Upper lobe of left lung (tissue), 6 donors: ENCODE data around the gene KHSRP. TPM values are rescaled to one million over a fixed set of nuclear protein-coding genes. Genes with fewer than 3 reads are reported as not detected.
A peak's percentile ranks its signal among the peaks of the same experiment; 100 is the strongest.

ENCODE experiments used
- ATAC-seq, 2 donors: fragments of 200-7000 bp; cut with Tn5 transposase; one replicate each; pipeline ENCODE4 v1.9.1; 2022; ENCODE audit warnings: mild to moderate bottlenecking in 2 of 2, moderate library complexity in 2 of 2; ENCODE audit not compliant: low FRiP score in 2 of 2
- DNase-seq, 2 donors: peaks; one replicate each; pipeline ENCODE4 v3.0.0-alpha.2; 2019 to 2020
- H3K27ac ChIP-seq, 4 donors: fragments of 200-600 bp; sonication (generic); one replicate each; pipeline ENCODE4 v1.5.1; 2016 to 2019
- H3K27me3 ChIP-seq, 4 donors: fragments of 200-600 bp; sonication (generic); one replicate each; pipeline ENCODE4 v1.5.1; 2017 to 2019
- H3K36me3 ChIP-seq, 4 donors: fragments of 200-600 bp; sonication (generic); one replicate each; pipeline ENCODE4 v1.5.1; 2016 to 2019
- H3K4me1 ChIP-seq, 4 donors: fragments of 200-600 bp; sonication (generic); one replicate each; pipeline ENCODE4 v1.5.1; 2018 to 2019
- H3K4me3 ChIP-seq, 4 donors: fragments of 200-600 bp; sonication (generic); one replicate each; pipeline ENCODE4 v1.5.1; 2017 to 2019; ENCODE audit warnings: mild to moderate bottlenecking in 2 of 4, moderate library complexity in 1 of 4
- H3K9me3 ChIP-seq, 4 donors: fragments of 200-600 bp; sonication (generic); one replicate each; pipeline ENCODE4 v1.5.1; 2018 to 2019
- EP300 ChIP-seq, 4 donors: sonication (generic); formaldehyde crosslinking; IDR thresholded peaks; one replicate each; pipeline ENCODE4 v1.5.1; 2017; ENCODE audit warnings: antibody characterized with exemption in 4 of 4, control low read depth in 2 of 4
- POLR2A ChIP-seq, 4 donors: fragments of 450-650 bp; IDR thresholded peaks; one replicate each; pipeline ENCODE4 v1.5.1; 2016 to 2017; ENCODE audit warnings: antibody characterized with exemption in 4 of 4, mild to moderate bottlenecking in 2 of 4
- POLR2AphosphoS5 ChIP-seq, 2 donors: sonication (generic); formaldehyde crosslinking; IDR thresholded peaks; one replicate each; pipeline ENCODE4 v1.5.1; 2017; ENCODE audit warnings: antibody characterized with exemption in 2 of 2
- WGBS, 2 donors: methylation state at CpG; one replicate each; pipeline ENCODE4 v1.1.5; 2017 to 2018; 5-methylcytosine and 5-hydroxymethylcytosine counted together
- total RNA-seq, 6 donors: library from RNA; depleted of rRNA in 4 of 6; stranded (reverse); fragments of >200 nt in 4 of 6; gene quantifications; one replicate each; pipeline versions ENCODE4 v1.1.0 to v1.2.1, GENCODE V29; 2016 to 2021
- TF ChIP-seq, protein P1 (sequence below), 6 experiments: fragments of 450-650 bp in 4 of 6; fragments of 200-600 bp in 2 of 6; sonication (generic) in 2 of 6; IDR thresholded peaks; one replicate each; pipeline ENCODE4 v1.5.1; 2016 to 2019; ENCODE audit warnings: antibody characterized with exemption in 6 of 6
- donor health status: DM: no; HTN: no; CAD: no; lungs with moderate emphysema.
- donor health status: DM: no; HTN: yes; CAD: no; lungs with severe emphysema.

The KHSRP gene
- total RNA-seq, 6 donors from 2014 or later = 115 to 198 (median 133) TPM

DNA sequence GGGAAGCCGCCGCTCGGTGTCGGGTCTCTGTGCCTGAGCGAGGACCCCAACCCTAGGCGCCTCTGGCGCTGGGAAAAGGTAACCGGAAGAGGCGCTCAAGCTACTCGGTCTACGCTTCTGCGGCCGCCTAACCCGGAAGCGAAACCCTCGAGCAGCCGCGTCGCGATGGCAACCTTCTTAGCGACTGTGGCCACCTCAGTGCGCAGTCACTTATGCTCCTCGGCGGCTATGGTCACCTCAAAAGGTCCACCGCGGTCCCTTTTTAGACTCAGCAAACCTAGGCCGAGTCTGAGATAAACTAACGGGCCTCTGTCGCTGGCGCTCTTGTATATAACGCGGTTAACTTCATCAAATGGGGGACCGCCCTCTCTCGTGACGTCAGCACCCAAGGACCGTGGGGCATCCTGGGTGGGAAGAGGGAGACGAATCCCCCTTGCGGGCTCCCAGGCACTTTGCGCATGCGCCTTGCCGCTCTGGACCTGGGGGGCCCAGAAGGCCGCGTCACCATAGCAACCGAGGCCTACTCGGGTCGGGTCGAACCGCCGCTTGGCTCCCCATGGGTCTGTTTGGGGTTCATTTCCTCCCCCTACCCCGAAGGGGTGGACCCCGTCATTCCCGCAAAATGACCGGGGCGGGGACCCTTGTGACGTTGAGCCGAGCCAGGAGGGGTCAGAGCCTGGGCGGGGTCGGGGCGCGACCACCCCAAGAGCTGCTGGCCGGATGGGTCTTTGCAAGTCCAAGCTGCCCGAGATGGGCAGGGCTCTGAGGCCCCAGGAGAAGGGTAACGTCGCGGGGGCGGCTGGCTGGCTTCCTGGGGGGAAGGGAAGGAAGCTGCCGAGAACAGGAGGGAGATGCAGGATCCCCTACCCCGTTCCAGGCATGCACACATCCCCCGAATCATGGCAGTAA, 31.3 kb downstream of the KHSRP start, which contains the start of gene GTF2F1:
TSS of gene GTF2F1 (minus strand) at position 91 of the 909 bp plus-strand sequence. CDS start 169 bp downstream, outside the sequence.
- 0 to 1% methylated on average over 11 to 56 of the region's 69 CpGs for WGBS, 2 donors

GRCh38 chr19:6392221-6393073, 32.2 kb downstream of the KHSRP start:
- WGBS, 2 donors = 8 to 15% methylated on average over 14 to 30 of the region's 30 CpGs
- Histone ChIP-seq H3K4me1 (peaks cover 8 to 27% (median 11%) of the 10 kb centered on the region in 4 donors), H3K4me3 (peak overlapping the region; percentile 60 to 92 (median 74)), H3K27ac (peak overlapping the region; percentile 90 to 97 (median 94)), H3K9me3 (no peaks in the 10 kb centered on the region), H3K27me3 (no peaks in the 10 kb centered on the region), H3K36me3 (peaks cover 18 to 39% (median 30%) of the 10 kb centered on the region in 4 donors)
- no peak for ATAC-seq
- no peak for DNase-seq
- no peak for TF ChIP-seq EP300 (IDR thresholded peaks at IDR 0.05)
- TF ChIP-seq, protein P1, sequence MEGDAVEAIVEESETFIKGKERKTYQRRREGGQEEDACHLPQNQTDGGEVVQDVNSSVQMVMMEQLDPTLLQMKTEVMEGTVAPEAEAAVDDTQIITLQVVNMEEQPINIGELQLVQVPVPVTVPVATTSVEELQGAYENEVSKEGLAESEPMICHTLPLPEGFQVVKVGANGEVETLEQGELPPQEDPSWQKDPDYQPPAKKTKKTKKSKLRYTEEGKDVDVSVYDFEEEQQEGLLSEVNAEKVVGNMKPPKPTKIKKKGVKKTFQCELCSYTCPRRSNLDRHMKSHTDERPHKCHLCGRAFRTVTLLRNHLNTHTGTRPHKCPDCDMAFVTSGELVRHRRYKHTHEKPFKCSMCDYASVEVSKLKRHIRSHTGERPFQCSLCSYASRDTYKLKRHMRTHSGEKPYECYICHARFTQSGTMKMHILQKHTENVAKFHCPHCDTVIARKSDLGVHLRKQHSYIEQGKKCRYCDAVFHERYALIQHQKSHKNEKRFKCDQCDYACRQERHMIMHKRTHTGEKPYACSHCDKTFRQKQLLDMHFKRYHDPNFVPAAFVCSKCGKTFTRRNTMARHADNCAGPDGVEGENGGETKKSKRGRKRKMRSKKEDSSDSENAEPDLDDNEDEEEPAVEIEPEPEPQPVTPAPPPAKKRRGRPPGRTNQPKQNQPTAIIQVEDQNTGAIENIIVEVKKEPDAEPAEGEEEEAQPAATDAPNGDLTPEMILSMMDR (IDR thresholded peaks at IDR 0.05) = peak in 1 of 6 experiments; percentile 17

More for the DNA sequence above, 31.3 kb downstream of the KHSRP start, which contains the start of gene GTF2F1:
- DNase-seq (peak; percentile 94 to 96), ATAC-seq (peak; percentile 93 to 96)
- peaks cover 8 to 27% (median 11%) of the 10 kb centered on the region in 4 donors for H3K4me1 ChIP-seq
- peaks cover 15 to 30% (median 21%) of the 10 kb centered on the region in 4 donors for H3K36me3 ChIP-seq
- peak; percentile 43 to 63 for TF ChIP-seq POLR2AphosphoS5 (IDR thresholded peaks at IDR 0.05)
- peak in 2 of 4 donors; percentile 34 to 44 for TF ChIP-seq POLR2A (IDR thresholded peaks at IDR 0.05)
- TF ChIP-seq EP300 (IDR thresholded peaks at IDR 0.05) = peak in 1 of 4 donors; percentile 23
- TF ChIP-seq, protein P1 (IDR thresholded peaks at IDR 0.05) = peak in 2 of 6 experiments; percentile 5 to 29
- H3K4me3 ChIP-seq = peak within 1 kb of the TSS; percentile 60 to 92 (median 74)
- no peaks in the 10 kb centered on the region for H3K9me3 ChIP-seq
- peak within 1 kb of the TSS; percentile 90 to 97 (median 94) for H3K27ac ChIP-seq
- H3K27me3 ChIP-seq = no peaks in the 10 kb centered on the region

GRCh38 chr19:6387372-6387771, 37.2 kb downstream of the KHSRP start:
- whole genome bisulfite sequencing, 2 donors = 95 to 96% methylated on average over 17 to 19 of the region's 19 CpGs
- H3K27me3 ChIP-seq = no peaks in the 10 kb centered on the region
- ATAC-seq (no peak), DNase-seq (no peak)
- no peak overlapping the region for H3K4me3 ChIP-seq
- TF ChIP-seq POLR2AphosphoS5 (IDR thresholded peaks at IDR 0.05) (no peak), EP300 (IDR thresholded peaks at IDR 0.05) (no peak), POLR2A (IDR thresholded peaks at IDR 0.05) (no peak)
- TF ChIP-seq, protein P1 (IDR thresholded peaks at IDR 0.05) = no peak
- no peaks in the 10 kb centered on the region for H3K9me3 ChIP-seq
- no peak overlapping the region for H3K27ac ChIP-seq
- peaks cover 5 to 16% (median 6%) of the 10 kb centered on the region in 4 donors for H3K4me1 ChIP-seq
- peaks cover 35 to 90% (median 67%) of the 10 kb centered on the region in 4 donors for H3K36me3 ChIP-seq

- WGBS, 2 donors = 92 to 98% methylated on average over 4 of the region's 4 CpGs
- Histone ChIP-seq H3K27ac (no peak overlapping the region), H3K4me3 (no peak overlapping the region), H3K36me3 (peaks cover 60 to 100% (median 86%) of the 10 kb centered on the region in 4 donors), H3K4me1 (no peaks in the 10 kb centered on the region), H3K9me3 (no peaks in the 10 kb centered on the region), H3K27me3 (no peaks in the 10 kb centered on the region)
- TF ChIP-seq POLR2AphosphoS5 (IDR thresholded peaks at IDR 0.05) = no peak
- no peak for TF ChIP-seq POLR2A (IDR thresholded peaks at IDR 0.05)
- TF ChIP-seq, protein P1 (IDR thresholded peaks at IDR 0.05) = no peak
- TF ChIP-seq EP300 (IDR thresholded peaks at IDR 0.05) = no peak
- ATAC-seq = no peak
- DNase-seq = no peak
These were observed 40.2 kb downstream of the KHSRP start for GRCh38 chr19:6384381-6384780.
